WTC11 (cell line): Measurements from ENCODE around the gene GSTA3. TPM values are rescaled to one million over a fixed set of nuclear protein-coding genes. Genes with fewer than 3 reads are reported as not detected.
A peak's percentile ranks its signal among the peaks of the same experiment; 100 is the strongest.
"Not testable (repeated sequence)": the region's sequence is repeated elsewhere in the genome, so short reads cannot be mapped to it uniquely, and the experiment has no call there.

Source experiments
- ATAC-seq: fragments of 200-7000 bp; cut with Tn5 transposase; 2 replicates; pipeline ENCODE4 v1.10.0; 2021; ENCODE audit warnings: mild to moderate bottlenecking, moderate library complexity
- CTCF ChIA-PET: fragments of 300-600 bp; sonication (Branson Sonifier 250); formaldehyde crosslinking; loops from one replicate; lab custom pipeline; 2021; ENCODE audit warnings: antibody characterized with exemption; lab: Charles Lee
- POLR2A ChIA-PET: fragments of 350-600 bp; sonication (Branson Sonifier 250); formaldehyde crosslinking; loops from one replicate; lab custom pipeline; 2021; ENCODE audit warnings: antibody characterized with exemption; lab: Charles Lee
- DNase-seq: peaks from one replicate; pipeline ENCODE4 v3.0.0; 2021; ENCODE audit warnings: low spot score
- H3K27ac Mint-ChIP-seq: 2 replicates; pipeline ENCODE4 v1.8.0; 2021; ENCODE audit warnings: mixed read lengths
- H3K27me3 Mint-ChIP-seq: 2 replicates; pipeline ENCODE4 v1.8.0; 2021; ENCODE audit warnings: low read depth, mild to moderate bottlenecking, moderate library complexity, mixed read lengths
- H3K36me3 Mint-ChIP-seq: 2 replicates; pipeline ENCODE4 v1.8.0; 2021; ENCODE audit warnings: mixed read lengths
- H3K4me1 Mint-ChIP-seq: 2 replicates; pipeline ENCODE4 v1.8.0; 2022; ENCODE audit warnings: mixed read lengths
- H3K4me3 Mint-ChIP-seq: 2 replicates; pipeline ENCODE4 v1.8.0; 2021; ENCODE audit warnings: mild to moderate bottlenecking, moderate library complexity, mixed read lengths
- H3K9me3 Mint-ChIP-seq: 2 replicates; pipeline ENCODE4 v1.8.0; 2021; ENCODE audit warnings: mixed read lengths
- ETV6 ChIP-seq: sonication (generic); formaldehyde crosslinking; IDR thresholded peaks from 2 replicates; pipeline ENCODE4 v1.8.1; 2022; ENCODE audit warnings: mild to moderate bottlenecking, missing genetic modification reagents
- FOXK1 ChIP-seq: sonication (generic); formaldehyde crosslinking; IDR thresholded peaks from 2 replicates; pipeline ENCODE4 v1.8.0; 2022; ENCODE audit warnings: mild to moderate bottlenecking, moderate library complexity, missing genetic modification reagents
- FOXP1 ChIP-seq: sonication (generic); formaldehyde crosslinking; IDR thresholded peaks from 2 replicates; pipeline ENCODE4 v1.8.0; 2022; ENCODE audit warnings: missing genetic modification reagents, mild to moderate bottlenecking, moderate library complexity, borderline replicate concordance
- IRF2 ChIP-seq: sonication (generic); formaldehyde crosslinking; IDR thresholded peaks from 2 replicates; pipeline ENCODE4 v1.8.0; 2022; ENCODE audit warnings: low read depth, missing genetic modification reagents, borderline replicate concordance
- MXD4 ChIP-seq: fragments of 250-450 bp; sonication (Bioruptor Pico); IDR thresholded peaks from 2 replicates; pipeline ENCODE4 v1.8.0; 2021; ENCODE audit warnings: mild to moderate bottlenecking, moderate library complexity, borderline replicate concordance
- NR1H2 ChIP-seq: sonication (generic); formaldehyde crosslinking; IDR thresholded peaks from 2 replicates; pipeline ENCODE4 v1.9.0; 2021; ENCODE audit warnings: mild to moderate bottlenecking, moderate library complexity, missing genetic modification reagents
- RELA ChIP-seq: sonication (generic); formaldehyde crosslinking; IDR thresholded peaks from 2 replicates; pipeline ENCODE4 v1.8.1; 2022; ENCODE audit warnings: missing genetic modification reagents, mild to moderate bottlenecking, borderline replicate concordance
- SP1 ChIP-seq: sonication (generic); formaldehyde crosslinking; conservative IDR thresholded peaks from 2 replicates; pipeline ENCODE4 v1.8.1; 2022; ENCODE audit warnings: missing genetic modification reagents
- total RNA-seq: library from RNA; stranded (reverse); gene quantifications from 3 replicates; pipeline ENCODE4 v1.2.3, GENCODE V29; 2021
- TF ChIP-seq, protein P1 (sequence below): sonication (generic); formaldehyde crosslinking; IDR thresholded peaks from 2 replicates; pipeline ENCODE4 v1.8.1; 2023; ENCODE audit warnings: mild to moderate bottlenecking, missing genetic modification reagents, borderline replicate concordance
- TF ChIP-seq, protein P2 (sequence below): sonication (generic); formaldehyde crosslinking; IDR thresholded peaks from 2 replicates; pipeline ENCODE4 v1.8.0; 2023; ENCODE audit warnings: mild to moderate bottlenecking, missing genetic modification reagents
- TF ChIP-seq, protein P3 (sequence below): sonication (generic); formaldehyde crosslinking; IDR thresholded peaks from 2 replicates; pipeline ENCODE4 v1.8.0; 2022; ENCODE audit warnings: mild to moderate bottlenecking, missing genetic modification reagents
- TF ChIP-seq, protein P4 (sequence below): sonication (generic); formaldehyde crosslinking; IDR thresholded peaks from 2 replicates; pipeline ENCODE4 v1.8.1; 2022; ENCODE audit warnings: missing genetic modification reagents, borderline replicate concordance

The GSTA3 gene
- total RNA-seq, 1 experiment from 2014 or later: not detected

DNA sequence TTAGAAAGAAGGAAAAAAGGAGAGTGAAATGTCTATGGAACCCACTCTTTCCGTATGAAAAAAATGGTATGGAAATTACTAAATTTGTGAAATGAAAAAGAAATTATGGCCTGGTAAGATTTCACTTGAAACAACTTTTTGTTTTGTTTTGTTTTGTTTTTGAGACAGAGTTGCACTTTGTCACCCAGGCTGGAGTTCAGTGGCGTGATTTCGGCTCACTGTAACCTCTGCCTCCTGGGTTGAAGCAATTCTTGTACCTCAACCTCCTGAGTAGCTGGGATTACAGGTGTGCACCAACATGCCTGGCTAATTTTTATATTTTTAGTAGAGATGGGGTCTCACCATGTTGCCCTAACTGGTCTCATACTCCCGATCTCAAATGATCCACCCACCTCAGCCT is 51.1 kb downstream of the GSTA3 start:
- Mint-ChIP-seq H3K27ac (no peak overlapping the region), H3K36me3 (no peaks in the 10 kb centered on the region), H3K9me3 (0 out of 2 replicates have a peak, but pooled peaks cover 5% of the 10 kb centered on the region), H3K4me1 (peaks cover 32% of the 10 kb centered on the region), H3K4me3 (no peak overlapping the region), H3K27me3 (0 out of 2 replicates have a peak, but pooled peaks cover 3% of the 10 kb centered on the region)
- ATAC-seq: no peak
- ChIA-PET POLR2A (no interaction called here), CTCF (no interaction called here)
- no peak for TF ChIP-seq ETV6
- DNase-seq: no peak

DNA sequence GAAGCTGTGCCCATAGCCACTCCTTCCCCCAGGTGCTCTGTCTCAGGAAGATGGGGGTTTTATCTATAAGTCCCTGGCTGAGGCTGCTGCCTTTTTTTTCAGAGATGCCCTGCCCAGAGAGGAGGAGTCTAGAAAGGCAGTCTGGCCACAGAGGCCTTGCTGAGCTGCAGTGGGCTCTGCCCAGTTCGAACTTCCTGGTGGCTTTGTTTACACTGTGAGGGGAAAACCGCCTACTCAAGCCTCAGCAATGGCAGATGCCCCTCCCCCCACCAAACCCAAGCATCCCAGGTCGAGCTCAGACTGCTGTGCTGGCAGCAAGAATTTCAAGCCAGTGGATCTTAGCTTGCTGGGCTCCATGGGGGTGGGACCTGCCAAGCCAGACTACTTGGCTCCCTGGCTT is 53.4 kb downstream of the GSTA3 start:
- not testable (repeated sequence) for H3K9me3 Mint-ChIP-seq, H3K27ac Mint-ChIP-seq, H3K27me3 Mint-ChIP-seq, H3K36me3 Mint-ChIP-seq, H3K4me3 Mint-ChIP-seq
- H3K4me1 Mint-ChIP-seq: peaks cover 27% of the 10 kb centered on the region
- ATAC-seq: peak; percentile 72
- DNase-seq: peak; percentile 81
- ChIA-PET CTCF (interaction anchor here (0.6 to 1.9 kb wide), 3 partner anchors 12 to 138 kb away, joined by 3 to 10 read pairs (median 5); partner anchors contain the start of gene GSTA4), POLR2A (interaction anchor here (0.7 to 0.9 kb wide), 2 partner anchors 122 to 144 kb away, joined by 4 read pairs; no protein-coding TSS in a partner anchor)
- peak; percentile 41; the same call in 1 of the 2 replicates for TF ChIP-seq FOXP1 (CRISPR knock-in tag)
- TF ChIP-seq, protein P1, sequence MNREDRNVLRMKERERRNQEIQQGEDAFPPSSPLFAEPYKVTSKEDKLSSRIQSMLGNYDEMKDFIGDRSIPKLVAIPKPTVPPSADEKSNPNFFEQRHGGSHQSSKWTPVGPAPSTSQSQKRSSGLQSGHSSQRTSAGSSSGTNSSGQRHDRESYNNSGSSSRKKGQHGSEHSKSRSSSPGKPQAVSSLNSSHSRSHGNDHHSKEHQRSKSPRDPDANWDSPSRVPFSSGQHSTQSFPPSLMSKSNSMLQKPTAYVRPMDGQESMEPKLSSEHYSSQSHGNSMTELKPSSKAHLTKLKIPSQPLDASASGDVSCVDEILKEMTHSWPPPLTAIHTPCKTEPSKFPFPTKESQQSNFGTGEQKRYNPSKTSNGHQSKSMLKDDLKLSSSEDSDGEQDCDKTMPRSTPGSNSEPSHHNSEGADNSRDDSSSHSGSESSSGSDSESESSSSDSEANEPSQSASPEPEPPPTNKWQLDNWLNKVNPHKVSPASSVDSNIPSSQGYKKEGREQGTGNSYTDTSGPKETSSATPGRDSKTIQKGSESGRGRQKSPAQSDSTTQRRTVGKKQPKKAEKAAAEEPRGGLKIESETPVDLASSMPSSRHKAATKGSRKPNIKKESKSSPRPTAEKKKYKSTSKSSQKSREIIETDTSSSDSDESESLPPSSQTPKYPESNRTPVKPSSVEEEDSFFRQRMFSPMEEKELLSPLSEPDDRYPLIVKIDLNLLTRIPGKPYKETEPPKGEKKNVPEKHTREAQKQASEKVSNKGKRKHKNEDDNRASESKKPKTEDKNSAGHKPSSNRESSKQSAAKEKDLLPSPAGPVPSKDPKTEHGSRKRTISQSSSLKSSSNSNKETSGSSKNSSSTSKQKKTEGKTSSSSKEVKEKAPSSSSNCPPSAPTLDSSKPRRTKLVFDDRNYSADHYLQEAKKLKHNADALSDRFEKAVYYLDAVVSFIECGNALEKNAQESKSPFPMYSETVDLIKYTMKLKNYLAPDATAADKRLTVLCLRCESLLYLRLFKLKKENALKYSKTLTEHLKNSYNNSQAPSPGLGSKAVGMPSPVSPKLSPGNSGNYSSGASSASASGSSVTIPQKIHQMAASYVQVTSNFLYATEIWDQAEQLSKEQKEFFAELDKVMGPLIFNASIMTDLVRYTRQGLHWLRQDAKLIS (CRISPR knock-in tag): 0 out of 2 replicates have a peak, but pooled peaks have one; percentile 44
- TF ChIP-seq SP1 (CRISPR knock-in tag): peak; percentile 38; the same call in 1 of the 2 replicates
- TF ChIP-seq, protein P2, sequence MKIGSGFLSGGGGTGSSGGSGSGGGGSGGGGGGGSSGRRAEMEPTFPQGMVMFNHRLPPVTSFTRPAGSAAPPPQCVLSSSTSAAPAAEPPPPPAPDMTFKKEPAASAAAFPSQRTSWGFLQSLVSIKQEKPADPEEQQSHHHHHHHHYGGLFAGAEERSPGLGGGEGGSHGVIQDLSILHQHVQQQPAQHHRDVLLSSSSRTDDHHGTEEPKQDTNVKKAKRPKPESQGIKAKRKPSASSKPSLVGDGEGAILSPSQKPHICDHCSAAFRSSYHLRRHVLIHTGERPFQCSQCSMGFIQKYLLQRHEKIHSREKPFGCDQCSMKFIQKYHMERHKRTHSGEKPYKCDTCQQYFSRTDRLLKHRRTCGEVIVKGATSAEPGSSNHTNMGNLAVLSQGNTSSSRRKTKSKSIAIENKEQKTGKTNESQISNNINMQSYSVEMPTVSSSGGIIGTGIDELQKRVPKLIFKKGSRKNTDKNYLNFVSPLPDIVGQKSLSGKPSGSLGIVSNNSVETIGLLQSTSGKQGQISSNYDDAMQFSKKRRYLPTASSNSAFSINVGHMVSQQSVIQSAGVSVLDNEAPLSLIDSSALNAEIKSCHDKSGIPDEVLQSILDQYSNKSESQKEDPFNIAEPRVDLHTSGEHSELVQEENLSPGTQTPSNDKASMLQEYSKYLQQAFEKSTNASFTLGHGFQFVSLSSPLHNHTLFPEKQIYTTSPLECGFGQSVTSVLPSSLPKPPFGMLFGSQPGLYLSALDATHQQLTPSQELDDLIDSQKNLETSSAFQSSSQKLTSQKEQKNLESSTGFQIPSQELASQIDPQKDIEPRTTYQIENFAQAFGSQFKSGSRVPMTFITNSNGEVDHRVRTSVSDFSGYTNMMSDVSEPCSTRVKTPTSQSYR (CRISPR knock-in tag): peak; percentile 96
- TF ChIP-seq, protein P3, sequence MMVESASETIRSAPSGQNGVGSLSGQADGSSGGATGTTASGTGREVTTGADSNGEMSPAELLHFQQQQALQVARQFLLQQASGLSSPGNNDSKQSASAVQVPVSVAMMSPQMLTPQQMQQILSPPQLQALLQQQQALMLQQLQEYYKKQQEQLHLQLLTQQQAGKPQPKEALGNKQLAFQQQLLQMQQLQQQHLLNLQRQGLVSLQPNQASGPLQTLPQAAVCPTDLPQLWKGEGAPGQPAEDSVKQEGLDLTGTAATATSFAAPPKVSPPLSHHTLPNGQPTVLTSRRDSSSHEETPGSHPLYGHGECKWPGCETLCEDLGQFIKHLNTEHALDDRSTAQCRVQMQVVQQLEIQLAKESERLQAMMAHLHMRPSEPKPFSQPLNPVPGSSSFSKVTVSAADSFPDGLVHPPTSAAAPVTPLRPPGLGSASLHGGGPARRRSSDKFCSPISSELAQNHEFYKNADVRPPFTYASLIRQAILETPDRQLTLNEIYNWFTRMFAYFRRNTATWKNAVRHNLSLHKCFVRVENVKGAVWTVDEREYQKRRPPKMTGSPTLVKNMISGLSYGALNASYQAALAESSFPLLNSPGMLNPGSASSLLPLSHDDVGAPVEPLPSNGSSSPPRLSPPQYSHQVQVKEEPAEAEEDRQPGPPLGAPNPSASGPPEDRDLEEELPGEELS: peak; percentile 36; the same call in 1 of the 2 replicates
- peak; percentile 96 for TF ChIP-seq FOXK1 (CRISPR knock-in tag)

DNA sequence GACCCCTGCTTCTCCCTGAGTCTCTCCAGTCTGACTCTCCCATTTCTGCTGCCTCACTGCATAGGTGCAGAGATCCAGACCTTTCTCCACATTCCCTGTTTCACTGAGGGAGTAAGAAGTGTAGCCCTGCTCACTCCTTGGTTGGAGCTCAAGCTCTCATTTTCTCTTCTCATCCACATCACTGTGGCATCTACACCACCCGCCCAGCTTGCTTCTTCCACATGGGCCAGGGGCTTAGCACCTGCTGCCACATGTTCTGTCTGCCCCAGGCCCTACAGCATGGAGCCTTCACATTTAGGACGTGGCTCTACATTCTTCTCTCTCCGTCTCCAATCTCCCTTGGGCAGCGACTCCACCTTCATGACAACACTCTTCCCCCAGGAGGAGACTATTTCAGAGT is 60.4 kb downstream of the GSTA3 start:
- Mint-ChIP-seq H3K27ac (no peak overlapping the region), H3K4me3 (no peak overlapping the region), H3K27me3 (peaks cover 6% of the 10 kb centered on the region; the same call in 1 of the 2 replicates), H3K4me1 (no peaks in the 10 kb centered on the region), H3K36me3 (peaks cover 11% of the 10 kb centered on the region), H3K9me3 (peaks cover 23% of the 10 kb centered on the region)
- TF ChIP-seq, protein P4, sequence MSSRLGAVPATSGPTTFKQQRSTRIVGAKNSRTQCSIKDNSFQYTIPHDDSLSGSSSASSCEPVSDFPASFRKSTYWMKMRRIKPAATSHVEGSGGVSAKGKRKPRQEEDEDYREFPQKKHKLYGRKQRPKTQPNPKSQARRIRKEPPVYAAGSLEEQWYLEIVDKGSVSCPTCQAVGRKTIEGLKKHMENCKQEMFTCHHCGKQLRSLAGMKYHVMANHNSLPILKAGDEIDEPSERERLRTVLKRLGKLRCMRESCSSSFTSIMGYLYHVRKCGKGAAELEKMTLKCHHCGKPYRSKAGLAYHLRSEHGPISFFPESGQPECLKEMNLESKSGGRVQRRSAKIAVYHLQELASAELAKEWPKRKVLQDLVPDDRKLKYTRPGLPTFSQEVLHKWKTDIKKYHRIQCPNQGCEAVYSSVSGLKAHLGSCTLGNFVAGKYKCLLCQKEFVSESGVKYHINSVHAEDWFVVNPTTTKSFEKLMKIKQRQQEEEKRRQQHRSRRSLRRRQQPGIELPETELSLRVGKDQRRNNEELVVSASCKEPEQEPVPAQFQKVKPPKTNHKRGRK (CRISPR knock-in tag): no peak
- no peak for TF ChIP-seq IRF2 (CRISPR knock-in tag)
- no peak for TF ChIP-seq ETV6
- TF ChIP-seq NR1H2 (CRISPR knock-in tag): no peak
- TF ChIP-seq MXD4 (CRISPR knock-in tag): no peak
- no peak for TF ChIP-seq RELA (CRISPR knock-in tag)
- DNase-seq (no peak), ATAC-seq (no peak)
- ChIA-PET POLR2A (no interaction called here), CTCF (interaction anchor here (1.1 kb wide), 1 partner anchor 147 kb away, joined by 3 read pairs; no protein-coding TSS in a partner anchor)
